HL-60 (cell line): Measurements from ENCODE around the gene PARL.

Experiments
- DNase-seq, 2 experiments: peaks; one replicate each; pipeline ENCODE4 v3.0.0-alpha.2; 2010 to 2020; ENCODE audit warnings: low read depth in 1 of 2, low spot score in 1 of 2
- H3K27ac ChIP-seq: fragments of 250-450 bp; sonication (Bioruptor Pico); replicated peaks from 2 replicates; pipeline ENCODE4 v1.5.1; 2020; ENCODE audit warnings: mild to moderate bottlenecking, moderate library complexity
- H3K27me3 ChIP-seq: fragments of 250-450 bp; sonication (Bioruptor Pico); 2 replicates; pipeline ENCODE4 v1.5.1; 2021; ENCODE audit warnings: mild to moderate bottlenecking, moderate library complexity; ENCODE audit not compliant: insufficient read depth, poor library complexity, severe bottlenecking
- H3K4me3 ChIP-seq: replicated peaks from 2 replicates; pipeline ENCODE4 v1.5.1; 2011; ENCODE audit warnings: mild to moderate bottlenecking, control low read depth, low read length; ENCODE audit not compliant: insufficient read depth
- GABPA ChIP-seq: IDR thresholded peaks from 2 replicates; pipeline ENCODE4 v1.6.1; 2012; ENCODE audit warnings: low read depth
- POLR2AphosphoS5 ChIP-seq: IDR thresholded peaks from 2 replicates; pipeline ENCODE4 v1.6.1; 2012; ENCODE audit warnings: low read depth
- SPI1 ChIP-seq: IDR thresholded peaks from 2 replicates; pipeline ENCODE4 v1.6.1; 2012; ENCODE audit warnings: low read depth, mild to moderate bottlenecking, borderline replicate concordance
- TF ChIP-seq, protein P1 (sequence below): IDR thresholded peaks from one replicate; pipeline ENCODE4 v1.5.1; 2011; ENCODE audit warnings: low read length, control low read depth, inconsistent platforms; ENCODE audit not compliant: insufficient read depth
- TF ChIP-seq, protein P2 (sequence below): IDR thresholded peaks from 2 replicates; pipeline ENCODE4 v1.6.1; 2012; ENCODE audit warnings: low read depth; ENCODE audit not compliant: insufficient replicate concordance

Gene PARL

DNA sequence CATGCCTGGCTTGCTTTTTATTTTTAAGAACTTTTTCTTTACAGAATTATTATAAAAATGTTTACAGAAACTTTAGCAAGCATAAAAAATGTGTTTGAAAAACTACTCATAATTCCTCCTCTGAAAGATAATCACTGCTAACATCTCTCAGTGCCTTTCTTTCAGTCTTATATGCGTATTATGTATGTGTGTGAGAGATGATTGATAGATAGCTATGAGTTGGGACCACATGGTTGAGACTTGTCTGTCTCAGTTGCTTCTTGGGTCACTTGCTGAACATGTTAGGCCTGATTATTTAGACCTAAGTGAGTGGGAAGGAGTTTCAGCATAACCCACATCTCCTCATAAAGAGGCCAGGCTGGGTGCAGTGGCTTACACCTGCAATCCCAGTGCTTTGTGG lies 70.4 kb downstream of the PARL start:
- TF ChIP-seq, protein P1, sequence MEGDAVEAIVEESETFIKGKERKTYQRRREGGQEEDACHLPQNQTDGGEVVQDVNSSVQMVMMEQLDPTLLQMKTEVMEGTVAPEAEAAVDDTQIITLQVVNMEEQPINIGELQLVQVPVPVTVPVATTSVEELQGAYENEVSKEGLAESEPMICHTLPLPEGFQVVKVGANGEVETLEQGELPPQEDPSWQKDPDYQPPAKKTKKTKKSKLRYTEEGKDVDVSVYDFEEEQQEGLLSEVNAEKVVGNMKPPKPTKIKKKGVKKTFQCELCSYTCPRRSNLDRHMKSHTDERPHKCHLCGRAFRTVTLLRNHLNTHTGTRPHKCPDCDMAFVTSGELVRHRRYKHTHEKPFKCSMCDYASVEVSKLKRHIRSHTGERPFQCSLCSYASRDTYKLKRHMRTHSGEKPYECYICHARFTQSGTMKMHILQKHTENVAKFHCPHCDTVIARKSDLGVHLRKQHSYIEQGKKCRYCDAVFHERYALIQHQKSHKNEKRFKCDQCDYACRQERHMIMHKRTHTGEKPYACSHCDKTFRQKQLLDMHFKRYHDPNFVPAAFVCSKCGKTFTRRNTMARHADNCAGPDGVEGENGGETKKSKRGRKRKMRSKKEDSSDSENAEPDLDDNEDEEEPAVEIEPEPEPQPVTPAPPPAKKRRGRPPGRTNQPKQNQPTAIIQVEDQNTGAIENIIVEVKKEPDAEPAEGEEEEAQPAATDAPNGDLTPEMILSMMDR = no peak
- TF ChIP-seq SPI1 (no peak), POLR2AphosphoS5 (no peak), GABPA (no peak)
- TF ChIP-seq, protein P2, sequence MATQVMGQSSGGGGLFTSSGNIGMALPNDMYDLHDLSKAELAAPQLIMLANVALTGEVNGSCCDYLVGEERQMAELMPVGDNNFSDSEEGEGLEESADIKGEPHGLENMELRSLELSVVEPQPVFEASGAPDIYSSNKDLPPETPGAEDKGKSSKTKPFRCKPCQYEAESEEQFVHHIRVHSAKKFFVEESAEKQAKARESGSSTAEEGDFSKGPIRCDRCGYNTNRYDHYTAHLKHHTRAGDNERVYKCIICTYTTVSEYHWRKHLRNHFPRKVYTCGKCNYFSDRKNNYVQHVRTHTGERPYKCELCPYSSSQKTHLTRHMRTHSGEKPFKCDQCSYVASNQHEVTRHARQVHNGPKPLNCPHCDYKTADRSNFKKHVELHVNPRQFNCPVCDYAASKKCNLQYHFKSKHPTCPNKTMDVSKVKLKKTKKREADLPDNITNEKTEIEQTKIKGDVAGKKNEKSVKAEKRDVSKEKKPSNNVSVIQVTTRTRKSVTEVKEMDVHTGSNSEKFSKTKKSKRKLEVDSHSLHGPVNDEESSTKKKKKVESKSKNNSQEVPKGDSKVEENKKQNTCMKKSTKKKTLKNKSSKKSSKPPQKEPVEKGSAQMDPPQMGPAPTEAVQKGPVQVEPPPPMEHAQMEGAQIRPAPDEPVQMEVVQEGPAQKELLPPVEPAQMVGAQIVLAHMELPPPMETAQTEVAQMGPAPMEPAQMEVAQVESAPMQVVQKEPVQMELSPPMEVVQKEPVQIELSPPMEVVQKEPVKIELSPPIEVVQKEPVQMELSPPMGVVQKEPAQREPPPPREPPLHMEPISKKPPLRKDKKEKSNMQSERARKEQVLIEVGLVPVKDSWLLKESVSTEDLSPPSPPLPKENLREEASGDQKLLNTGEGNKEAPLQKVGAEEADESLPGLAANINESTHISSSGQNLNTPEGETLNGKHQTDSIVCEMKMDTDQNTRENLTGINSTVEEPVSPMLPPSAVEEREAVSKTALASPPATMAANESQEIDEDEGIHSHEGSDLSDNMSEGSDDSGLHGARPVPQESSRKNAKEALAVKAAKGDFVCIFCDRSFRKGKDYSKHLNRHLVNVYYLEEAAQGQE = no peak
- DNase-seq = no peak
- no peak overlapping the region for H3K27ac ChIP-seq
- H3K4me3 ChIP-seq = no peak overlapping the region
- H3K27me3 ChIP-seq = no peaks in the 10 kb centered on the region

DNA sequence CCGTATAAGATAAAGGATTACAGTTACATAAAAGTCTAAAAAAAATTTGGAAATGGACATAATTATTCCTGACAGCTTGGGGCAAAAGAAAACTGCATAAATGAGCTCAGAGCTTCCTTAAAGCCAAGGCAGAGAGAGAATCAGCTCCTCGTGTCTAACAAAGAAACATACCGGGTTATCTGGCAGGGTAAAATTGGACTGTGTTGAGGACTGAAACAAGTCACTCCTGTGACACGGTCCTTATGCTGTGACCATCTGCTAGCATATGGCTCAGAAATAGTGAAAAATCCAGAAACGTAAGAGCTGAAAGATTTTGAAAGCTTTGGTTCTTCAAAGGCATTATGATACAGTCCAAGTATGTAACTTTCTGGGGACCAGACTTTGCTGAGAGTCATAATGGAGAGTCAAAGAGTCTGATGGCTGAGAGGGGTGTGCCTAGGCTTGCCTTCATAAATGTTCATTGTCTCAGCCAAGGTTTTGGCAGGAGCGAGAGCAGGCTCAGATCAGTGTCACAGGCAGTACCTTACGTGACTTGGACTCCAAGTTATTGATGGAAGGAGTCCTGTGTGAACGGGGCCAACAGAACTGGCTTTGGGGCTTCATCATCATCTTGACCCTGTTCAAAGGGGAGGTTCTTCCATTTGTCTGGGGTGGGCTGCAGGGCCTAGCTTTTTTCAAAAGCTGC lies 71.8 kb downstream of the PARL start:
- H3K4me3 ChIP-seq = no peak overlapping the region
- TF ChIP-seq POLR2AphosphoS5 (no peak), GABPA (no peak), SPI1 (no peak)
- TF ChIP-seq, protein P2 = no peak
- TF ChIP-seq, protein P1 = no peak
- no peak for DNase-seq
- no peaks in the 10 kb centered on the region for H3K27me3 ChIP-seq
- H3K27ac ChIP-seq = no peak overlapping the region

DNA sequence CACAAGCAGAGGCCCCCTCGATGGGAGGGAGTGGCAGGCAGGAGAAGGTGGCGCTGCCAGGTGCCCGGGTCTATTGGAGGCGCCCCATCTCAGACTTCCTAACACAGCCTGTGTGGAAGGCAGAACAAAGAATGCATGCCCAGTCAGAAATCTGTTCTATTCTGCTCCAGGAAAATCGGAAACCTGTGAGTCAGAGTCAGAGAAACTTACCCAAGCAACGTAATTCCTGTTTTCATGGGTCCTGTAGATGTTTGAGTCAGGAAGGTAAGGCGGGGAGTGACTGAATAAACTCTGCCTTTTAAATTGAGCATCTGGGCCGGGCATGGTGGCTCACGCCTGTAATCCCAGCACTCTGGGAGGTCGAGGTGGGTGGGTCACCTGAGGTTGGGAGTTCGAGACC lies 73.0 kb downstream of the PARL start:
- TF ChIP-seq, protein P2 = no peak
- TF ChIP-seq, protein P1 = no peak
- no peak for TF ChIP-seq POLR2AphosphoS5
- no peak for TF ChIP-seq SPI1
- no peak for TF ChIP-seq GABPA
- no peak overlapping the region for H3K27ac ChIP-seq

More for the DNA sequence above, 73.0 kb downstream of the PARL start:
- no peaks in the 10 kb centered on the region for H3K27me3 ChIP-seq
- DNase-seq = no peak
- no peak overlapping the region for H3K4me3 ChIP-seq
